HEK293T (cell line): ENCODE measurements around the gene SNTB2.

Experiments used
- ARNT ChIP-seq: fragments of 450-650 bp; IDR thresholded peaks from 2 replicates; pipeline ENCODE4 v1.6.1; 2017; ENCODE audit warnings: mild to moderate bottlenecking
- BHLHE40 ChIP-seq: fragments of 450-650 bp; IDR thresholded peaks from 2 replicates; pipeline ENCODE4 v1.6.1; 2016; ENCODE audit warnings: mild to moderate bottlenecking, moderate library complexity, borderline replicate concordance
- FOXA1 ChIP-seq: fragments of 450-650 bp; IDR thresholded peaks from 2 replicates; pipeline ENCODE4 v1.6.1; 2016; ENCODE audit warnings: mild to moderate bottlenecking
- FOXK2 ChIP-seq: fragments of 450-650 bp; IDR thresholded peaks from 2 replicates; pipeline ENCODE4 v1.6.1; 2016; ENCODE audit warnings: mild to moderate bottlenecking
- FOXM1 ChIP-seq: fragments of 450-650 bp; IDR thresholded peaks from 2 replicates; pipeline ENCODE4 v1.6.1; 2017; ENCODE audit warnings: mild to moderate bottlenecking, borderline replicate concordance
- L3MBTL2 ChIP-seq: fragments of 450-650 bp; conservative IDR thresholded peaks from 2 replicates; pipeline ENCODE4 v1.6.1; 2016; ENCODE audit warnings: mild to moderate bottlenecking
- NFRKB ChIP-seq: fragments of 450-650 bp; IDR thresholded peaks from 2 replicates; pipeline ENCODE4 v1.6.1; 2016; ENCODE audit warnings: mild to moderate bottlenecking, moderate library complexity
- SP1 ChIP-seq: fragments of 450-650 bp; IDR thresholded peaks from 2 replicates; pipeline ENCODE4 v1.6.1; 2017
- SUZ12 ChIP-seq: fragments of 450-650 bp; IDR thresholded peaks from 2 replicates; pipeline ENCODE4 v1.6.1; 2016; ENCODE audit warnings: mild to moderate bottlenecking
- TARDBP ChIP-seq: fragments of 450-650 bp; IDR thresholded peaks from 2 replicates; pipeline ENCODE4 v1.6.1; 2016
- ZNF384 ChIP-seq: fragments of 450-650 bp; IDR thresholded peaks from 2 replicates; pipeline ENCODE4 v1.6.1; 2016
- TF ChIP-seq, protein P1 (sequence below): fragments of 450-650 bp; IDR thresholded peaks from 2 replicates; pipeline ENCODE4 v1.6.1; 2016

DNA sequence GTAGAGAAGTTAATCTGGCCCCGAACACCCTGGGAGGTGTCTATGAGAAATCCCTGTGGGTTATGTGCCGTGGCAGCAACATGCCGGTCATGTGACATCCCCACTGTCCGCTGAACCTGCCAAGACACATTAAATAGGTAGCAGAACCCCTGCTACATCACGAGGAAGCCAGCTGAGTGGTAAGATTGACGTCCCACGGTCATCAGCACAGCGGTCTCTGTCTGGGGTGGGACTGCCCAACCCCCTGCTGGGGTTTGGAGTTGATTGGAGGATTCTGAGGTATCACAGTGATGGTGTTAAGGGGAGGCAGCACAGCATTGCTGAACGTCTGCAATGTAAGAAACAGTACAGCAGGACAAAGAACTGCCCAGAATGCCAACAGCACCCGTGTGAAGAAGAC, 162.6 kb downstream of the SNTB2 start:
- TF ChIP-seq L3MBTL2 (no peak), BHLHE40 (no peak), ZNF384 (no peak), ARNT (no peak), FOXM1 (no peak), TARDBP (no peak), NFRKB (no peak), FOXK2 (no peak), SUZ12 (no peak), SP1 (no peak), FOXA1 (no peak)
- TF ChIP-seq, protein P1, sequence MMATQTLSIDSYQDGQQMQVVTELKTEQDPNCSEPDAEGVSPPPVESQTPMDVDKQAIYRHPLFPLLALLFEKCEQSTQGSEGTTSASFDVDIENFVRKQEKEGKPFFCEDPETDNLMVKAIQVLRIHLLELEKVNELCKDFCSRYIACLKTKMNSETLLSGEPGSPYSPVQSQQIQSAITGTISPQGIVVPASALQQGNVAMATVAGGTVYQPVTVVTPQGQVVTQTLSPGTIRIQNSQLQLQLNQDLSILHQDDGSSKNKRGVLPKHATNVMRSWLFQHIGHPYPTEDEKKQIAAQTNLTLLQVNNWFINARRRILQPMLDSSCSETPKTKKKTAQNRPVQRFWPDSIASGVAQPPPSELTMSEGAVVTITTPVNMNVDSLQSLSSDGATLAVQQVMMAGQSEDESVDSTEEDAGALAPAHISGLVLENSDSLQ: no peak
